Stimulated activated CD8-positive, alpha-beta memory T cell treated with anti-CD3 and anti-CD28 coated beads, Interleukin-15, amount 100 ng/mL, for 4 hours (primary cell): ENCODE measurements around the gene COG1.
A peak's percentile ranks its signal among the peaks of the same experiment; 100 is the strongest.

Experiments used
- DNase-seq, 2 donors: peaks; one replicate each; pipeline ENCODE4 v3.0.0-alpha.2; 2020; ENCODE audit warnings: low read depth in 2 of 2

Gene COG1

DNA sequence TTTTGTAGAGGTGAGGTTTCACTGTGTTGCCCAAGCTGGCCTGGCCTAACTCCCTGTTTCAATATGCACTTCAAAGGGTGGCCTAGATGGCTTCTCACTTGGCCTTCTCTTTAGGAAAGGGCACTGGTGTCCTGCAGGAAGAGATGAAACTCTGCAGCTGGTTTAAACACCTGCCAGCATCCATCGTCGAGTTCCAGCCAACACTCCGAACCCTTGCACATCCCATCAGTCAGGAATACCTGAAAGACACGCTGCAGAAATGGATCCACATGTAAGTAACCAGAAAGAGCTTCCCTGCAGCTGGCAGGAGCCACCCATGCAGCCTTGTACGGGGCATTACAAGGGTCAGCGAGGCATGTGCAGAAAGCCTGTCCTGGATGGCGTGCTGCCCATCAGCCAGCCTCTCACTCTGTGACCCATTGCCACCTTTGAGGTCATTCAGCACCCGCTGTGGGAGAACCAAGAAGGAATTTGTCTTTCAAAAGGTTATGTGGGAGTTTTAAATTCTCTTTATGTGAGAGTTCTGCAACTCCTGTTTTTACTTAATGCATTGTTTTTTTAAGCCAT is 7.0 kb downstream of the COG1 start:
- no peak for DNase-seq

DNA sequence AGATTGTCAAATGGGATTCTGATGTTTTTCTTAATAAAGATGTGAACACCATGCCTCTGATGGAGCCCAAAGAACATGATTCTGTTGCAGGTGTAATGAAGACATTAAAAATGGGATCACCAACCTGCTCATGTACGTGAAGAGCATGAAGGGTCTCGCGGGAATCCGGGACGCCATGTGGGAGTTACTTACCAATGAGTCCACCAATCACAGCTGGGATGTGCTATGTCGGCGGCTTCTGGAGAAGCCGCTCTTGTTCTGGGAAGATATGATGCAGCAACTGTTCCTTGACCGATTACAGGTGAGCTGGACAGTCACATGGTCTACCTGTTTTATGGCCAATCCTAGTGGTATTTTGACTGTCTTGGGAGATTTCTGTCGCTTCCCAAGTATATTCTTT is 7.6 kb downstream of the COG1 start:
- DNase-seq = no peak

DNA sequence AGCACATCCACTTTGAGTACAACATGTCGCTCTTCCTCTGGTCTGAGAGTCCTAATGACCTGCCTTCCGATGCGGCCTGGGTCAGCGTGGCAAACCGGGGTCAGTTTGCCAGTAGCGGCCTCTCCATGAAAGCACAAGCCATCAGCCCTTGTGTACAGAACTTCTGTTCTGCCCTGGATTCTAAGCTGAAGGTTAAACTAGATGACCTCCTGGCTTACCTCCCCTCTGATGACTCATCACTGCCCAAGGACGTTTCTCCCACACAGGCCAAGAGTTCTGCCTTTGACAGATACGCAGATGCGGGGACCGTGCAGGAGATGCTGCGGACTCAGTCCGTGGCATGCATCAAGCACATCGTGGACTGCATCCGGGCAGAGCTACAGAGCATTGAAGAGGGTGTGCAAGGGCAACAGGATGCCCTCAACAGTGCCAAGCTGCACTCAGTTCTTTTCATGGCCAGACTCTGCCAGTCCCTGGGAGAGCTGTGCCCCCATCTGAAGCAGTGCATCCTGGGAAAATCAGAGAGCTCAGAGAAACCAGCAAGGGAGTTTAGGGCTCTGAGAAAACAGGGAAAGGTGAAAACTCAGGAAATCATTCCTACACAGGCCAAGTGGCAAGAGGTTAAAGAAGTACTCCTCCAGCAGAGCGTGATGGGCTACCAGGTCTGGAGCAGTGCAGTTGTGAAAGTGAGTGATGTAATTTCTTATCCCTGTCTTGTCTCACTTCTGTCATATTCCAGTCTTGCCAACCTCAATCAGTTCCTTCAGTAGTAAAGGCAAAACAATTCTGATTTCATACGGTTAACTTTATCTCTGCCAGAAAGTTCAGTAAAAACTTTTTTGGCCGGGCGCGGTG is 8.6 kb downstream of the COG1 start:
- no peak for DNase-seq

DNA sequence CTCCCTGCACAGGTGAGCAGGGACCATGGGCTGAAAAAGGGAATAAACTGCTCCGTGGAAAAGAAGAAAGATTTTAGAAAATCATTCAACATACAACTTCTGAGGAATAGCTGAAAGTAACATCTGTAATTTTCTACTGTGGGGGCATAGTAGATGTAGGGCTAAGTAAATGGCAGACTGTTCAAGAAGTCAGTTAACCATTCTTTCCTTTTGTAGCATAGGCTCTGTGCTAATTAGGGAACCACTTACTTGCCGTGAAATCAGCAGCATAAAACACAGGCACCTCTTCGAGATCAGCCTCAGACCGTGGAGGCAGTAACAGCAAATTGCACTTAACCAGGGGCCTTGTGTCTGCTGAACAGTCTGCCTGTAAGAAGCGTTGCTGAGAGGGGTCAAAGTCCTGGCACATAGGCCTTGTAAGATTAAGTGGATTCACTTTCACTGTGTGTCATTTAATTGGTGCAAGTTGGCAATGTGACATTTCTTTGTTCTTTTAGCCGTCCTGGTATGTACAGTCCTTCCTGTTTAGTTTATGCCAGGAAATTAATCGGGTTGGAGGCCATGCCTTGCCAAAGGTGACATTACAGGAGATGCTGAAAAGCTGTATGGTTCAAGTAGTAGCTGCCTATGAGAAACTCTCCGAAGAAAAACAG is 10.4 kb downstream of the COG1 start:
- no peak for DNase-seq

DNA sequence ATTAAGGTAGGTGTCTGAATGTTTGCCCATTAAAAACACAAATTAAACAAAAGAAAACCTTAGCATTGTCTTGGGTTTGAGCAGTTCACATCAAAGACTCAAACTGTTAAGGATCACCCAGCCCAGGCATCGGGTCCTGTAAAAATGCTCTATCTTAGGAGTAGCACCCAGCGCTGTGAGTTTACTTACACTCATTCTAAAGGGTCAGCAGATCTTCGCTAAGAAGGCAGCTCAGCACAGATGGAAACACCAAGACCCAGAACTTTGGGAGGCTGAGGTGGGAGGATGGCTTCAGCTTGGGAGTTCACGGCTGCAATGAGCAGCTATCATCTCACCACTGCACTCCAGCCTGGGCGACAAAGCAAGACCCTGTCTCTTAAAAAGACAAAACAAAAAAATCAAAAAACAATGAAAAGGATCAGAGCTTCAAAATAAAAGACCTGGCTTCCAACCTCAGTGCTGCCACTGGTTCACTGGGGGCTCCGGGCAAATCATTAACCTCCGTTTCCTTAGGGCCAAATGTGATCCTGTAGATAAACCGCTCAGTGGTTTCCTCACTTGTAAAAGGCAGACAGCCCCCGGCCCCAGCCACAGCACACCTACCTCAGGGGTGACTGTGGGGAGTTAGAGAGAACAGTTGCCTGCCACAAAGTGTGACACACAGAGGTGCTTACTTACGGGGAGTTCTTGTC is 11.1 kb downstream of the COG1 start:
- peak in 1 of 2 donors; percentile 10 for DNase-seq

DNA sequence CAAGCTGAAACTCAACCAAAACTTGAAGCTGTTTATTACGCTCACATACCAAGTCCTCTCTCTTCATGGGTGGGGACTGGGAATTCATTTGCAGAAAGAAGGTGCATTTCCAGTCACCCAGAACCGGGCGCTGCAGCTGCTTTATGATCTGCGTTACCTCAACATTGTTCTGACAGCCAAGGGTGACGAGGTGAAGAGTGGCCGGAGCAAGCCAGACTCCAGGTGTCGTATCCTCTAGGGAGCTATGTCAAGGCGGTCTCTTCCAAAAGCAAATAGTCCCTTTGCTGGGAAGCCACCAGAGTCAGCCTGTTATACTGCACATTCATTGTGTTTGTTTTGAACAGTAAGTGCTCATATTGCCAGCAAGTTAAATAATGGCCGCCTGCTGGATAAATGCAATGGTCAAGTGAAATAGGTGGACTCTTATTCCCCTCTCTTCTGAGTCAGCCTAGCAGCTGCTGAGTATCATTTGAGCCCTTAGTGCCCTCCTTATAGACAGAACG is 12.7 kb downstream of the COG1 start:
- DNase-seq = no peak

DNA sequence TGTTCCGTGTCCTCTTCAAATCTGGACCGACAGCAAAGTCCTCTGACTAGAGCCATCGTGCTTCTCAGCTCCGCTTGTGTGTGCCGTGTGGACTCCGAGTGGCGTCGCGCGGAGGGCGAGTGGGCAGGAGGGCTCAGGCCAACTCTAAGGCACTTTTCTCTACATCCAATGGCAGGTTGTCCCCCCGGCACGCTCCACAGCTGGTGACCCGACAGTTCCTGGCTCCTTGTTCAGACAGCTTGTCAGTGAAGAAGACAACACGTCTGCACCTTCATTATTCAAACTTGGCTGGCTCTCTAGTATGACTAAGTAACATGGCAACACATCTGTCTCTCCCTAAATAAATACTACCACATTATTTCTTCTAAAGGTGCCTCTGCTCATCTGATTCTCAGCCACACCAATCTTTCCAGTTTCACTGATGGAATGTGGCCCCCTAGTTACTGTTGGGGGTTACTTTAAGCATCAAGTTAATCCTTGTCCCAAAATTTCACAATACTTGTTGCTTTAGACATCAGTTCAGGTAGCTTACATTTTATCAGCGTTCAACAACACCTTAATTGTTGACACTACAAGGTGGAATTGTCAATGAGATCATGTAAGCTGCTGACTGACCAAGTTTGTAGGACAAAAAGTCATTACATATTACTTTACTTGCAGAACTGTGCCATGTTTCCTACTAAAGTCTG is 15.4 kb downstream of the COG1 start:
- DNase-seq = no peak

DNA sequence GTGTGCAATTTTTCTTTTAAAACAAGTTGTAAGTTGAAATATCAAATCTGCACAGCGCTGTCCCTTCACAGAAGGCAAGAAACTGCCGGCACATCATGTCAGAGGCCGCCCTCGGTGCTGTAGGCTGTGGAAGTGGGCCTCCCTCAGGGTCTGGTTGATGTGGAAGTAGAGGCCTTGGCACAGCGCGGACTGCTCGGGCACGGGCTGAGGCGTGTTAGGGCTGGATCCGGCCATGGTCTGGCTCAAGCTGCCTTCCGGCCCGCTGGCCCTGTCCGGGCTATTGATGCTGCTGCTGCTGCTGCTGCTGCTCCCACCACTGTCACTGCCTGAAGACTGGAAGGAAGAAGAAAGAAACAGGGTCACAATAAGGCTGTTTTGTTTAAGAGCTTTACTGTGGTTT is 16.6 kb downstream of the COG1 start:
- DNase-seq = no peak

DNA sequence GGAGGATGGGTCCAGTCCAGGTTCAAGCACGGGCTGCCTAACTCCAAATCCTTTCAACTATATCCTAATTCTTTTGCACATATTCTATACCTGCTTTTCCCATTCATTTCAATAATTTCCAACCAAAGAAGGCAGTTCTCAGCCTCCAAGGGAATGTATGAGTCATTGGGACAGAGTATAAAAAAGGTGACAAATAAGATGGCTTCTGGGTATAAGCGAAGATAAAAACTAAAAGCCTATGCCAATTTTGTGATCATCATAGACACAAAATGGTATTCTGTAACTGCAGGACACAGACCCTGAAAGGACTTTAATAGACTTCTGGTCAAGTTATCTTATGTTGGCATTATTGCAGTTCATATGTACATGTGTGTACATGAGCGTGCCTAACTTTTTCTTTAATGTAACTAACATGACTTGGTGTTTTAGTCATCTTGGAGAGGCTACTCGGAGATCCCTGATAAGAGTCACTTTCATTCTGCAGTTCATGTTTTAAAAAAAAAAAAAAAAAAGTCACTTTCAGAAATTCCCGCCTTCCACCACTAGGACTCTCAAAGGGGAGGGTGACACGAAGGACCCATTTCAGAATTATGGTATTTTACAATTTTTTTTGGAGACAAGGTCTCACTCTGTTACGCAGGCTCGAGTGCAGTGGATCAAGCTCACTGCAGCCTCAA is 17.3 kb downstream of the COG1 start:
- no peak for DNase-seq

DNA sequence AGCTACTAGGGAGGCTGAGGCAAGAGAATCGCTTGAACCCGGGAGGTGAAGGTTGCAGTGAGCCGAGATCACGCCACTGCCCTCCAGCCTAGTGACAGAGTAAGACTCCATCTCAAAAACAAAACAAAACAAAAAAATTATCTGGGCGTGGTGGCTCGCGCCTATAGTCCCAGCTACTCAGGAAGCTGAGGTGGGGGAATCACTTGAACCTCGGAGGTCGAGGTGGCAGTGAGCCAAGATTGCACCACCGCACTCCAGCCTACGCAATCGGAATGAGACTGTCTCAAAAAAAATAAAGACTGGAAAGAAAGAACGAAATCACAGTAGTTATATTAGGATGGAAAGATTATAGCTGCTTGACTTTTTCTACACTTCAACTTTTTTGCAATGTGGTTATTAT is 18.9 kb downstream of the COG1 start:
- DNase-seq = peak; percentile 19 to 36

DNA sequence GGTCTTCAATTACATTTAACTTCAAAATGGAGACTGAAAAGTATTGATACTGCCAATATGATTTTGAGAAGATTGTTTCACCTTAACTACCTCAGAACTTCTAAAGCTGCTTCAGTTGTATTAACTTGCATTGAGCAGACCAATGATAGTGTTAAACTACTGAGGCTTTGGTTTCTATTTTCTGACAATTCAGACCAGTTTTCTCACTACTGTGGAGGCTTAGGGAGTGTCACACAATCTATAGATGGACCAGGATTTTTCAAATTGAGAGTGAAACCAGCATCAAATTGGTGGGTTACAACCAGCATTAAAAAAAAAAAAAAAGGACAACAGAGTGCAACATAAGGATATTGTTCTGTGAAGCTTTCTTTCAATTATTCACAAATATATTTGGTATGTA is 21.2 kb downstream of the COG1 start:
- no peak for DNase-seq

DNA sequence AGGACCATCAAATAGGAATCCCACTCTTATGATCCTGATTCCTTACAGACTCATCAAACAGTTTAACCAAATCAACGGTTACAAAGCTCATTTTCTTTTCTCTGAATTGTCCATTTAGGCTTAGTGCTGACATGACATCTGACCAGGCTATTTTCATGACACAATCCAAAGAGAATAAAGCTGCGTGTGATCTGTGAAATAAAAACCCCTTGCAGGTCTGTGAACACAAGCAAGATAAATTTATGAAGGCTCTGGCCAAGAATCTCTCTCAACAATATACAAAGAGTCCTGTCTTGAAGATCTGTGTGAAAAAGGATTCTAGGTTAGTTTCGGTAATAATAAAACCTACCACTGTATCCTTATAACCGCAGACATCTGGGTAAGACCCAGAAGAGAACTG is 22.0 kb downstream of the COG1 start:
- no peak for DNase-seq

DNA sequence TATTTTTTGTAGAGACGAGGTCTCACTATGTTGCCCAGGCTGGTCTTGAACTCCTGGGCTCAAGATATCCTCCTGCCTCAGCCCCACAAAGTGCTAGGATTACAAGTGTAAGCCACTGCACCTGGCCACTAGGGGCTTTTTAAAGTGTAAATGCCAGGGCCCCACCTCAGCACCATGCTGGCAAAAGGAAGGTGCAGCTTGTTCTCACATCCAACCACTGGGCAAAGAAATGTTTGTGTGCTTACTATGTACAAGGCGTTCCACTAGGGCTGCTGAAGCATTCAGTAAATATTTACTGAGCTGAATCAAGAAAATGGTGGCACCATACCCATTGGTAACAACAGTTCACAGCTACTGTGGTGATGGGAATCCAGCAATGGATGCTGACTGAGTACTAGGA is 22.6 kb downstream of the COG1 start:
- DNase-seq = no peak

DNA sequence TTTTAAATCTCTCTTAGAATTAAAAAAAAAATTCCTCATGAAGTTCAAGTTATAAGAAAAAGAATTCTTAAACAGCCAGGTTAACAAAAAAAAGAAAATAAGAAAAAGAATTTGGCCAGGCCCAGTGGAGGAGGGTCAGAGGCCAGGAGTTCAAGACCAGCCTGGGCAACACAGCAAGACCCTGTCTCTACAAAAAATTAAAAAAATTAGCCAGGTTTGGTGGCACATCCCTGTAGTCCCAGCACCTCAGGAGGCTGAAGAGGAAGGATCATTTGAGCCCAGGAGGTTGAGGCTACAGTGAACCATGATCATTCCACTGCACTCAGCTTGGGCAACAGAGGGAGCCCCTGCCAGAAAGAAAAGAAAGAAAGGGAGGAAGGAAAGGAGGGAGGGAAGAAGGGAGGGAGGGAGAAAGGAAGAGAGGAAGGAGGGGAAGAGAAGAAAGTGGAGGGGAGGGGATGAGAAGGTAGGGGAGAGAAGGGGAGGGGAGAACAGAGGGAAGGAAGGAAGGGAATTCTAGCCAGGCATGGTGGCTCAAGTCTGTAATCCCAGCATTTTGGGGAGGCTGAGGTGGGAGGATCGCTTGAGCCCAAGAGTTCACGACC is 30.9 kb downstream of the COG1 start:
- DNase-seq = no peak

DNA sequence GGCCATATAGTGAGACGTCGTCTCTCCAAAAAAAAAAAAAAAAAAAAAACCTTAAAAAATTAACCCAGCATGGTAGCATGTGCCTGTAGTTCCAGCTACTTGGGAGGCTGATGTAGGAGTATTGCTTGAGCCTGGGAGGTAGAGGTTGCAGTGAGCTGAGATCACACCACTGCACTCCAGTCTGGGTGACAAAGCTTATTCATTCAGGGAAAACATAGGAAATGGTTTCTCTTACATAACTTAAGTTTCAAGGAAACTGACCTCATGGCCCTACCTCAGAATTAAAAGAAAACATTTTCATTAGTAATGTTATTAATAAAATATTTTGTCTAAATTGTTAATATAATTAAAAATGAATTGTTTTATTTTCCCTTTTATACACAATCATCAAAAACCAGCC is 31.4 kb downstream of the COG1 start:
- DNase-seq = no peak

DNA sequence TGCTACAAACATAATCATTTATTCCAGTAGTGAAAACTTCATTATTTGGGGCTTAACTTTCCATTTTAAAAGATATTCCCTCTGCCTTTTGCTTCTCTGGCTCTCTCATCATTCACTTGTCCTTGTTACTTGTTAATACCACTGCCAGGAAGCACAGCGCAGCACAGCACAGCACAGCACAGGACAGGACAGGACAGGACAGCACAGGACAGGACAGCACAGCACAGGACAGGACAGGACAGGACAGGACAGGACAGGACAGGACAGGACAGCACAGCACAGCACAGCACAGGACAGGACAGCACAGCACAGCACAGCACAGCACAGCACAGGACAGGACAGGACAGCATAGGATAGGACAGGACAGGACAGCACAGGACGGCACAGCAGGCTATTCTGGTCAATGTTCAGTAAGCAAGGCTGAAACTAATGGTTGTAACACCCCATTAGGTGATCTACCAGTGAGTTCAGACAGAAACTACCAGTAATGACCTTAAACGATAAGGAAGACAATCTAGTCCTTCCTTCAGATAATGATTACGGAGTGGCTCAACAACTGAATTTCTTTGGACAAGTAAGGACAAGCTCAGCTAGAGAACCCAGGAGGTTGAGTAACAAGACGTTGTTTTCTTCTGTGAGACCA is 31.9 kb downstream of the COG1 start:
- DNase-seq = no peak

DNA sequence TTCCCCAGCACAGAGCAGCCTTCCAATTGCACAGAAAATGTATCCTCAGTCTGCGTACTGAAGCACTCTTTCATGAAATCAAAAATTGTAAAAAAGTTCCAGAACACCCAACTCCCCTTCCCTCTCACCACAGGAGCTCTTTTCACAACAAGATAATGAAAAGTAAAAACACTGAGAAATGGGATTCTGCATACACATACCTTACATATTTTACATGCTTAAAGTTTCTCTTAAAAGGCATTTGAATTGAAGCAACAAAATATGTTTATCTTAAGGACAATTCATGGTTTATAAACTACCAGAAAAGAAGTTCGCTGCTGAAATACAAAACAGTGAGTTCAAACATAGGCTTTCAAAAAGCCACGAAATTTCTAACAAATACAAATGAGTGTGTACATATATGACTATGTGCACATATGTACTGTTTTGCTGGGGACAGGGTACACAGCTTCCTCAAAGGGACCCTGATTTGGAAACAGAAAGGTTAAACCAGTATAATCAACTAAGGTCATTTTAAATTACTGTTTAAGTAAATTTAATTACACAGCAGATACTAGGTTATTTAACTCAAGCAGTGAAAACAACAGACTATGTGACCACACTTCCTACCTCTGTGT is 33.8 kb downstream of the COG1 start:
- no peak for DNase-seq

DNA sequence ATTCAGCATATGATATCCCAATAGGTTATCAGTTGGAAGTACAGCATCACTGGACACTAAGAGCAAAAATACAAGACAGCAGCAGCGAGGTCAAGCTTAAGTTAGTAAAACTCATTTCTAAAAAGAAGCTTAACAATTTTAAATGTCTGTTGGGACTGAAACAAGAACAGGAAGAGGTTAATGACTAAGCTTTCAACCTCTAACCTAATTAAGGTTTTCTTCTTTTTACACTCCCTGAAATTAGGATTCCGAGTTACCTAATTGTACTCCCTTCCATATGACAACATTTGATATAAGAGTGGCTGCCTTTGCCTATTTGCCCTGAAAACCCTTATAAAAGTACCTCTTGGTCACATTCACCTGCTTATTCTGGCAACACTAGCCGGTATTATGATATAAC is 34.5 kb downstream of the COG1 start:
- no peak for DNase-seq

DNA sequence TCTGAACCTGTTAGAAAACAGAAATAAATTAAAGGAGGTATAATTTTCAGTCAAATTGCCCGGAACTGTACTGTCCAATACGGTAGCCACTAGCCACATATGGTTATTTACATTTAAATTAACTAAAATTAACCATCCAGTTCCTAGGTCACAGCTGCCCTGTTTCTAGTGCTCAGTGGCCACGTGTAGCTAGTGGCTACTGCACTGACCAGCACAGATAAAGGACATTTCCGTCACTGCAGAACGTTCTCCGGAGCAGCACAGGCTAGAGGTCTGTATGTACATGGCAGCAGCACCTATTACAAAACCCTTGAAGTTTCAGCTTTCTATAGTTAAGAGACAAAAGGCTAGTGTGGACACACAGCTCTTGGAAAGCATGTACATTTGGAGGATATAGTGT is 35.1 kb downstream of the COG1 start:
- no peak for DNase-seq

DNA sequence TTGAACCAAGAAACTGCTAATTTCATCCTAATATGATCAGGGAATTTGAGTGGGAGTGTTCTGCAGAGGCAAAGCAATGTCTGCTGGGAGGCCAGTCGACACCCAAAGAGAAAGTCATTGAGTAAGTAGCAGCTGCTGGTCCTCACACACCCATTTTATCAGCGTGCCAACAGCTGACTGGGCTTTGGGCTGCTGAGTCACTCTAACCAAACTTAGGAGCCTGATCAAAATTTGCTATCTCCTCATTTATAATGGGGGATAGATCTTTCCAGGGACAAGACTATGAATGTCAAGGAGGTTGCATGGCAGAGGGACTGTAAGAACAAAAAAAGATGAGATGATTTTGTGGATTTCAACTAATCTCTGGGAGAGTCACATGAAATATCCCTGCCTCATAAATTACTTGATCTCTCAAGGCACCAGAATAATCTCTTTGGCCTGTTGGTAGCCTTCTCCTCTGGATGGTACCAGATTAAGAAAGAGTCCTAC is 35.9 kb downstream of the COG1 start:
- DNase-seq = no peak
